Nephron progenitor cell (in vitro differentiated cells): ENCODE results near the gene LARGE2.
A peak's percentile ranks its signal among the peaks of the same experiment; 100 is the strongest.

Source experiments
- DNase-seq: peaks from one replicate; pipeline ENCODE4 v3.0.0; 2021
- H3K27ac Mint-ChIP-seq: 2 replicates; pipeline ENCODE4 v1.8.0; 2021; ENCODE audit warnings: mild to moderate bottlenecking, moderate library complexity, mixed read lengths
- H3K27me3 Mint-ChIP-seq: 2 replicates; pipeline ENCODE4 v1.8.0; 2021; ENCODE audit warnings: mild to moderate bottlenecking, low read depth, mixed read lengths; ENCODE audit not compliant: poor library complexity
- H3K36me3 Mint-ChIP-seq: 2 replicates; pipeline ENCODE4 v1.8.0; 2021; ENCODE audit warnings: low read depth, mixed read lengths
- H3K4me1 Mint-ChIP-seq: 2 replicates; pipeline ENCODE4 v1.8.0; 2021; ENCODE audit warnings: mixed read lengths
- H3K4me3 Mint-ChIP-seq: 2 replicates; pipeline ENCODE4 v1.8.0; 2021; ENCODE audit warnings: mild to moderate bottlenecking, moderate library complexity, mixed read lengths
- H3K9me3 Mint-ChIP-seq: 2 replicates; pipeline ENCODE4 v1.8.0; 2021; ENCODE audit warnings: mild to moderate bottlenecking, moderate library complexity, mixed read lengths
- TF ChIP-seq, protein P1 (sequence below): fragments of 200-600 bp; sonication (generic); IDR thresholded peaks from 2 replicates; pipeline ENCODE4 v1.5.0; 2021; ENCODE audit warnings: antibody characterized with exemption

LARGE2 gene

DNA sequence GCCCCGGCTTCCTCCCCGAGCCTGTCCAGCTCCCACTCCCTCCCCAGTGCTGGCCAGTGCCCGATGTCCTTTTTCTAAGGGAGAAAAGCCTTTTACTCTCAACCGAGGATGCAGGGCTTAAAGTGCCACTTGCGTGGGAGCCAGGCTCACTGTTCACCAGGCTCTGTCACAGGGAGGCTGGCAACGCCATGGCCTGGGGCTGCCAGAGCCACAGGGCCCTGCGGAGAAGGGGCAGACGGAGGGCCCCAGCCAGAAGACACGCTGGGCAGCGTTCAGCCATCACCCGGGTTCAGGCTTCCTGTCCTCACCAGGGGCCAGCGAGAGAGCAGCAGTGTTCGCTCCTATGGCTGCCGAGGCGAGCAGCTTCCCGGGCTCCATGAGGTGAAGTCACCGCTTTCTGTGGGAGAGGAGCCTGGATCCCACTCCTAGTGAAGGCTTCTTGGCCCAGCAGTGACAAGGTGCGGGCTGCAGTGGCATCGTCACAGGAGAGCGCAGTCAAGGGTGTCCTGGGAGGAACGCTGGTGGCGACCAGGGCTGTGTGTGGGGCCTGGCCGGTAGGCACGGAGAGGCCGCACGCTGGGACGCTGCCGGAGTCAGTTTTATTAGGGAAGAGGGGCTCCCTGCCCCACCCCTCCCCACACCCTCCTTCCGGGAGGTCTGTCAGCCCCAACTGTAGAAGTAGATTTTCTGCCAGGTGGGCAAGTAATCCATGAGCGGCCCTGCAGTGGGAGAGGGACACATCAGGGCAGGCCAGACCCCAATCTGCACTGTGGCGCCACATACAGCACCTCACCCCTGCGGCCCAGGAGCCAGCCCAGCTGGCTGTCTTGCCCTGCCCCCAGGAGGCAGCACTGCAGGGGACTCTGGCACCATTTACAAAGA is 12.6 kb upstream of the LARGE2 start:
- H3K36me3 Mint-ChIP-seq: no peaks in the 10 kb centered on the region
- H3K4me3 Mint-ChIP-seq: no peak overlapping the region
- peaks cover 11% of the 10 kb centered on the region for H3K4me1 Mint-ChIP-seq
- H3K9me3 Mint-ChIP-seq: no peaks in the 10 kb centered on the region
- no peaks in the 10 kb centered on the region for H3K27me3 Mint-ChIP-seq
- TF ChIP-seq, protein P1, sequence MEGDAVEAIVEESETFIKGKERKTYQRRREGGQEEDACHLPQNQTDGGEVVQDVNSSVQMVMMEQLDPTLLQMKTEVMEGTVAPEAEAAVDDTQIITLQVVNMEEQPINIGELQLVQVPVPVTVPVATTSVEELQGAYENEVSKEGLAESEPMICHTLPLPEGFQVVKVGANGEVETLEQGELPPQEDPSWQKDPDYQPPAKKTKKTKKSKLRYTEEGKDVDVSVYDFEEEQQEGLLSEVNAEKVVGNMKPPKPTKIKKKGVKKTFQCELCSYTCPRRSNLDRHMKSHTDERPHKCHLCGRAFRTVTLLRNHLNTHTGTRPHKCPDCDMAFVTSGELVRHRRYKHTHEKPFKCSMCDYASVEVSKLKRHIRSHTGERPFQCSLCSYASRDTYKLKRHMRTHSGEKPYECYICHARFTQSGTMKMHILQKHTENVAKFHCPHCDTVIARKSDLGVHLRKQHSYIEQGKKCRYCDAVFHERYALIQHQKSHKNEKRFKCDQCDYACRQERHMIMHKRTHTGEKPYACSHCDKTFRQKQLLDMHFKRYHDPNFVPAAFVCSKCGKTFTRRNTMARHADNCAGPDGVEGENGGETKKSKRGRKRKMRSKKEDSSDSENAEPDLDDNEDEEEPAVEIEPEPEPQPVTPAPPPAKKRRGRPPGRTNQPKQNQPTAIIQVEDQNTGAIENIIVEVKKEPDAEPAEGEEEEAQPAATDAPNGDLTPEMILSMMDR: no peak
- DNase-seq: no peak
- no peak overlapping the region for H3K27ac Mint-ChIP-seq

DNA sequence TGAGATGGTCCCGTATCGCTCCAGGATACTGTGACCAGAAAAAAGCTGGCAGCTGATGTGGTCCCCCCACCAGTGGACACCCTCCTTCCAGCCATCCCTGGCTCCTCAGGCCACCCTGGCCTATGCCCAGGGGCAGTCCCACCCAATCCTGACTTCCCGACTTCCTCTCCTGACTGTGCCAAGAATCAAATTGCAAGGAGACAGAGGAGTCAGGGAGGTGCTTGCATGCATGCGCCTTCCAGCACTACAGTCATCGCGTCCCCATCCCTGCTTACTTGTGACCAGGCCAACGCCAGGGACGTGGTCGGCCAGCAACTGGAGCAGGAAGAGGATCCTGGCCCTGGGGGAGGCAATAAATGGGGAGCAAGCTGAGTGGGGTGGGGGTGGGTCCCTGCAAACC is 11.8 kb upstream of the LARGE2 start:
- H3K36me3 Mint-ChIP-seq: no peaks in the 10 kb centered on the region
- no peak overlapping the region for H3K27ac Mint-ChIP-seq
- TF ChIP-seq, protein P1: no peak
- H3K9me3 Mint-ChIP-seq: no peaks in the 10 kb centered on the region
- DNase-seq: no peak
- H3K4me1 Mint-ChIP-seq: peaks cover 11% of the 10 kb centered on the region
- H3K27me3 Mint-ChIP-seq: no peaks in the 10 kb centered on the region
- no peak overlapping the region for H3K4me3 Mint-ChIP-seq

DNA sequence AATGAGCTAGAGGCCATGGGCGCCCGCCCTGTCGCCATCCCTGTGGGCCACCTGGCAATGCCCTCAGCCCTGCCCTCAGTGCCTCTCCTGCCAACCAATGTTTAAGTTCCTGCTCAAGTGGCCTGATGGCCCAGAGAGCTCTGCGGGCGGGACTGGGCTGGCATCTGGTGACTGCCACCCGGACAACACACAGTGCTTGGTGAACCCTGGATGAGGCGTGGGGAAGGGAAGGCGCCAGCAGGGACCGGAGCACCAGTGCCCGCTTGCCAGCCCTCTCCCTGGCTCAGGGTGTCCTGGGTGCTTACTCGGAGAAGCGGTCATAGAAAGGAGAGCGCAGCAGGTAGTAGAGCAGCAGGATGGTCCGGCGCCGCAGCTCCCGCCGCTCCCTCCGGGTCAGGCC is 8.9 kb upstream of the LARGE2 start:
- TF ChIP-seq, protein P1: no peak
- Mint-ChIP-seq H3K9me3 (no peaks in the 10 kb centered on the region), H3K4me1 (peaks cover 15% of the 10 kb centered on the region), H3K4me3 (no peak overlapping the region), H3K27ac (no peak overlapping the region), H3K27me3 (no peaks in the 10 kb centered on the region), H3K36me3 (no peaks in the 10 kb centered on the region)
- DNase-seq: no peak

DNA sequence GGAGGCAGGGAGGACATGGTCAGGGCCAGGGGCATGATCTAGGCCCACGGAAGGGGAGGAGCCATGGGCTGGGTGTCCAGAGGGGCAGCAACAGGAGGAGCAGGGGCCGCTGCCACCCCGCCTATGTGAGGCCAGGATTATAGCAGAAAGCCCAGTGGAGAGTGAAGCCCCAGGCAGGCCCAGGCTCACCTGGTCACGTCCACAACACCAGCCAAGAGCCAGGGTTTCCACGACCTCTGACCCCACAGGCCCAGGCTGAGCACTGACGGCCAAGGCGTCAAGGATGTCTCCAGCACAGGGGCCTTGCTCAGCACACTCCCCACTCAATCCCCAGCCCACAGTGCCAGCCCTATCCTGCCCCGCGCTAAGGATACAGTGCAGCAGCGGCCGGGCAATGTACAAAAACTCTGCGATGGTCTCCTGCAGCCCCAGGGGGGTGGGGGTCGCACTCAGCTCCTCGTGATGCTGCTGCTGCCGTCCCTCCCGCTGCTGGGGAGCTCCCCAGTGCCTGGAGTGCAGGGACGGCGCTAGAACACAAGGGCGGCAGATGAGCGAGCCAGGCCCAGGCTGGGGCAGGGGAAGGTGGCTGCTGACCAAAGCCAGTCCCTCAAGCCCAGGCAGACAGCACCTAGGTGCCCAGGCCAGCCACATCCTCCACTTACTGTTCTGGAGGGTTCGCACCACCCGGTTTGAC is 8.4 kb upstream of the LARGE2 start:
- DNase-seq: no peak
- Mint-ChIP-seq H3K36me3 (no peaks in the 10 kb centered on the region), H3K4me3 (no peak overlapping the region), H3K9me3 (no peaks in the 10 kb centered on the region), H3K27ac (no peak overlapping the region), H3K4me1 (peaks cover 18% of the 10 kb centered on the region), H3K27me3 (no peaks in the 10 kb centered on the region)
- TF ChIP-seq, protein P1: no peak

DNA sequence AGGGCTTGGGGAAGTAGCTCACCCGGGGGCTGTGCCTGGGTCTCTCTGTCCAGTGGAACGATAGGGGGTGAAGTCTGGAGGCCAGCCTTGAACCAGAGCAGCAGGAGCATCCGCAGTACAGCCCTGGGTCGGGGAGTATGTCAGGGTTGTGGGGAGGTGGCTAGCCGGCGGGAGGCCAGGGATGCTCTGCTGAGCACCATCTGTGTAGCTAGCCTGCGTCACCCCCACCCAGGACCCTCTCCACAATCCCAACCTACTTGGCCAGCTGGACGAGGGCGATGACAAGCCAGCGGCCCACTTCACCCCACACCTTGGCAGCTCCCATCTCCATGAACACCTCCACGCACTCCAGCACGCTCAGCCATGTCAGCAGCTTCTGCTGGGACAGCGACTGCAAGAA is 7.0 kb upstream of the LARGE2 start:
- Mint-ChIP-seq H3K4me3 (no peak overlapping the region), H3K4me1 (peaks cover 20% of the 10 kb centered on the region), H3K9me3 (no peaks in the 10 kb centered on the region), H3K27me3 (peaks cover 8% of the 10 kb centered on the region), H3K27ac (no peak overlapping the region), H3K36me3 (no peaks in the 10 kb centered on the region)
- TF ChIP-seq, protein P1: no peak
- no peak for DNase-seq

DNA sequence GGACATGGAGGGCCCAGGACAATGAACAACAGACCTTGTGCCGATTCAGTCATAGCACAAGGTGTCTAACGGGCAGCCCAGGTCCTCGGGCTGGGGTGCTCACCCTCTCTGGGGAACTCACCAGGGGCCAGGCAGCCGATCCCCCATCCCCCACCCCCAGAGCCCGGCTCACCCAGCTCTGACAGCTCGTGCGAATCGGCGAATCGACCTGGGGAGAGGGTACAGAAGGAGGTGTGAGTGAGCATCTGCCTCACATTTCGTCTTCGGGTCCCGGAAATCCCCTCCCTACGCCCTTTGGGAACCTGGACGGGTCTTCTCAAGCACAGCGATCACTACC is 5.2 kb upstream of the LARGE2 start:
- Mint-ChIP-seq H3K4me1 (peaks cover 32% of the 10 kb centered on the region), H3K27ac (no peak overlapping the region), H3K36me3 (no peaks in the 10 kb centered on the region), H3K4me3 (peak overlapping the region; percentile 97), H3K27me3 (peaks cover 26% of the 10 kb centered on the region), H3K9me3 (no peaks in the 10 kb centered on the region)
- no peak for DNase-seq
- TF ChIP-seq, protein P1: no peak
